Activated CD4-positive, alpha-beta T cell treated with anti-CD3 and anti-CD28 coated beads, Interleukin-2, Interleukin-4, amounts not matched to agents 100 ng/mL and 50 ng/mL, durations not matched to agents 16 hours and 8 hours (primary cell): ENCODE data around the gene ZNF782.
"Not testable (repeated sequence)": the region's sequence is repeated elsewhere in the genome, so short reads cannot be mapped to it uniquely, and the experiment has no call there.

Source experiments
- DNase-seq: peaks from one replicate; pipeline ENCODE4 v3.0.0-alpha.2; 2020; ENCODE audit warnings: low spot score

ZNF782 gene

DNA sequence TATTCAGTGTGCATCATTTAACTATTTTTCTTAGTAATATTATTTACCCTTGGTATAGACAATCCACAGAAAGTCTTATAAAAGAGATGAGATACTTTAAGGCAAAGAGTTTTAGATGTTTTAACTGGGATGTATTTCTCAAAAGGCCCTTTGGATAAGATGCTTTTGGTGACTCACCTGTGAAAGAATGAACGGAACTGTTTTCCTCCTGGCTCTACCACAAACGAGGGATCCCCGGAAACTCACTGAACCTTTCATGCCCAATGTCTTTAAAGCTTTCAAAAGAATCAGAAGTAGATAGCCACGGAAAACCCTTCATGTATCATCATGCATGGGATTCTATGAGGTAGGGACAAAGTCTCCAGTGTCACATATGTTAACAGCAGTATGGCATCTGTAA lies 1.6 kb downstream of the ZNF782 start:
- DNase-seq: no peak

DNA sequence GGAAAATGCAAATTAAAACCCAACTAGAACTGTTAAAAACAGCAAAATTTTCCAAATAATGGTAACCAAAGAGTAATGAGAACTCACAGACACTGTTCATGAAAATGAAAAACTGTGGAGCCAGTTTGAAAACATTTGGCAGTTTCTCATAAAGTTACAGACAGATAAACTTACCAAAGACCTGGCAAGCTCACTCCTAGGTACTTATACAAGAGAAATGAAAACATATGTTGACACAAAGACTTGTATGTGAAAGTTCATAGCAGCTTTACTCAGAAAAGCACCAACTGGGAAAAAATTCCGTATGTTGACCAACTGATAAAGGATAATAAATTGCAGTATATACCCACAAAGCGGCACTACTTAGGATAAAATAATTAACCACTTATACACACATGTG lies 10.3 kb downstream of the ZNF782 start:
- DNase-seq: no peak

DNA sequence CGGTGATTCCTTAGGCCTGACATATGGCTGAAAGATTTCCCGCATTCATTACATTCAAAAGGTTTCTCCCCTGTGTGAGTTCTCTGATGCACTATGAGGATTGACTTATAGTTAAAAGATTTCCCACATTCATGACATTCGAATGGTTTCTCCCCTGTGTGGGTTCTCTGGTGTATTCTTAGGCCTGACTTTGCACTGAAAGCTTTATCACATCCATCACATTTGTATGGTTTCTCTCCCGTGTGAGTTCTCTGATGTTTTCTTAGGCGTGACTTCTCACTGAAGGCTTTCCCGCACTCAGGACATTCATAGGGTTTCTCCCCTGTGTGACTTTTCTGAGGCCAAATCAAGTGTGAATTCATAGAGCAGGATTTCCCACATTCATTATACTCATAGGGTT lies 35.8 kb downstream of the ZNF782 start:
- no peak for DNase-seq

DNA sequence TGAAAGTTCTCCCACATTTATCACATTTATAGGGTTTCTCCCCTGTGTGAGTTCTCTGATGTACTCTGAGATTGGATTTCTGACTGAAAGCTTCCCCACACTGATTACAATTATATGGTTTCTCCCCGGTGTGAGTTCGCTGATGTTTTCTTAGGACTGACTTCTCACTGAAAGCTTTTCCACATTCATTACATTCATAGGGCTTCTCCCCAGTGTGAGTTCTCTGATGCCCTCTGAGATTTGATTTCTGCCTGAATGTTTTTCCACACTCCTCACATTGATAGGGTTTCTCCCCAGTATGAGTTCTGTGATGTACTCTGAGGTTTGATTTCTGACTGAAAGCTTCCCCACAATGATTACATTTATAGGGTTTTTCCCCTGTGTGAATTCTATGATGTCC lies 36.3 kb downstream of the ZNF782 start:
- DNase-seq: no peak

DNA sequence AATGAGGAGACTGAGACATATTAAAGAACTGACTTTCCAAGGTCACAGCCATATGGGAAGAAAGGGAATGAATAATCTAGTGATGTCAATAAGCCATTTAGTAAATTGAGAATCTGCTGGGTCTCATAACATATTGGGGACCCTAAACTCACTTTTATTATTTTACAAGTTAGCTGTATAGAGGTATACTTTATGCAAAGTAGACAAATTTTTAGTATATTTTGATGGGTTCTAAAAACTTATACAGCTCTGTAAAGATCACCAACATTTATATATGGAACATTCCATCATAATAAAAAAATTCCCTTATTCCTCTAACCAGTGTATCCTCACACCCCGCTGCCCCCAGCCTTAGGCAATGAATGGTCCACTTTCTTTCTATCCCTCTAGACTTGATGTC lies 40.7 kb downstream of the ZNF782 start:
- no peak for DNase-seq

DNA sequence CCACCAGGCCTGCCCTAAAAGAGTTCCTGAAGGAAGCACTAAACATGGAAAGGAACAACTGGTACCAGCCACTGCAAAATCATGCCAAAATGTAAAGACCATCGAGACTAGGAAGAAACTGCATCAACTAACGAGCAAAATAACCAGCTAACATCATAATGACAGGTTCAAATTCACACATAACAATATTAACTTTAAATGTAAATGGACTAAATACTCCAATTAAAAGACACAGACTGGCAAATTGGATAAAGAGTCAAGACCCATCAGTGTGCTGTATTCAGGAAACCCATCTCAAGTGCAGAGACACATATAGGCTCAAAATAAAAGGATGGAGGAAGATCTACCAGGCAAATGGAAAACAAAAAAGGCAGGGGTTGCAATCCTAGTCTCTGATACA lies 55.4 kb downstream of the ZNF782 start:
- not testable (repeated sequence) for DNase-seq

DNA sequence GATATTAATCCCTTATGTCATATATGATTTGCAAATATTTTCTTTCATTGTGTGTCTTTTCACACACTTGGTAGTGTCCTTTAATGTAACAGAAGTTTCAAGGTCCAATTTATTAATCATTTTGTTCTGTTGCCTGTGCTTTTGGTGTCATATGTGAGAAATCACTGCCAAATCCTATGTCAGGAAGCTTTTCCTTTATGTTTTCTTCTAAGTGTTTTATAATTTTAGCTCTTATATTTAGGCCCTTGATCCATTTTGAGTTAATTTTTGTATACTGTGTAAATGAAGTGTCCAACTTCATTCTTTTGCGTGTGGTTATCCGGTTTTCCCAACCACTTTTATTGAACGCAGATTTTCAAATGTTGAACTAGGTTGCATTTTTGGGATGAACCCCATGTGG lies 70.3 kb downstream of the ZNF782 start:
- no peak for DNase-seq

DNA sequence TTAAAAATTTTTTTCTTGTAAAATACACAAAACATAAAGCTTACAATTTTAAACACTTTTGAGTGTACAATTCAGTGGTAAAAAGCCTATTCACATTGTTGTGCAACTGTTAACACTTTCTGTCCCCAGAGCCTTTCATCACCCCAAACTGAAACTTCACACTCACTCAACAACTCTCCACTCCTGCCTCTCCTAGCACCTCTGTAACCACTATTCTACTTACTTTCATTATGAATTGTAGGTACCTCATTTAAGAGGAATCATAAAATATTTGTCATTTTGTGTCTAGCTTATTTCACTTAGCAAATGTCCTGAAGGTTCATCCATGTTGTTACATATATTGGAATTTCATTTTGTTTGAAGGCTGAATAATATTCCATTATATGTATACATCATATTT lies 72.1 kb downstream of the ZNF782 start:
- peak; percentile 54 for DNase-seq

DNA sequence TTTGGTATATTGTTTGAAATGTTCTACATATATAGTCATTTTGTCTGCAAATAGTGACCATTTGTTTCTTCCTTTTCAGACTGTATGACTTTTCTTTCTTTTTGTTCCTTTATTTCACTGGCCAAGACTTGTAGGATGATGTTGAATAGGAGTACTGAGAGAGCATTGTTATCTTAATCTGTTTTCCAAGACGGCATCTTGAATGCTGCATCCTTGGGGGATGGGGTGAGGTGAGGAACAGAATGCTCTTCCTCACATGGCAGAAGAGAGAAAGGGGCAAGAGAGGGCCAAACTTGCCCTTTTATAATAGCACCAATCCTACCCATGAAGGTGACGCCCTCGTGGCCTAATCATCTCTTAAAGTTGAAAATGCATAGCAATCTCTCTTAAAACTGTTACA lies 72.8 kb downstream of the ZNF782 start:
- no peak for DNase-seq

DNA sequence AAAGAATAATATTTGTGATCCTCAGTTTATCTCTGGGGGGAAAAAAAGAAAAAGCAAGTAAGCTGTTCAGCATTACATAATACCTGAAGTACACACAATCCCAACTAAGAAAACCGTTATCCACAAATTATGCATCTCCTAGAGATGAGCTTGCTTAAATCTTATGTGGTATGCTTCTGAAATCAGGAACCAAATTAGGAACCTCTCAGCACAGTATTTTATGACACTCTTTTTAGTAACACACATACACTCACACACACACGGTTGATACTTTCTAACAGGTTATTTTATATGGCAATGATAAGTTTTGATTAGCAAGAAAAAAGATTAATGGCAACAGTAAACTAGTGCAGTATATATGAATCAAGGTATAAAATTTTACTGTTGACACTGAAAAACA lies 75.2 kb downstream of the ZNF782 start:
- DNase-seq: no peak

DNA sequence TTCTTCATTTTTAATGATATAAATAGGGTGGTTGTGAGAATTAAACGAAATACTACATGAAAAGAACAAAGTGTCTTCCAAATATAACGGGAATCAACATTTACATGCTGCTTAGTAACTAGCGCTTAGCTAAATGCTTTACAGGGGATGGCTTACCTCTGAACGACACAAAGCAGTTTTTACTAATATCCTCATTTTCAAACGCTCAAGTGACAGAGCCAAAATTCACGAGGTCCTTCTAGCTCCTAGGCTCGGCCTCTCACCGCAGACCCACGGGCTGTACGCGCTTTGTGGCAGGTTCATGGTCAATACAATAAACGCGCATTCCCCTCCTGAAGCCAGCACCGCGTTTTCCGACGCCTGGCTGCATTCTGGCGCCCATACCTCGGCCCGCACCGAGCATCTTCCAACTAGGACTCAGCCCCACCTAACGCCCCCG lies 76.9 kb downstream of the ZNF782 start:
- no peak for DNase-seq

DNA sequence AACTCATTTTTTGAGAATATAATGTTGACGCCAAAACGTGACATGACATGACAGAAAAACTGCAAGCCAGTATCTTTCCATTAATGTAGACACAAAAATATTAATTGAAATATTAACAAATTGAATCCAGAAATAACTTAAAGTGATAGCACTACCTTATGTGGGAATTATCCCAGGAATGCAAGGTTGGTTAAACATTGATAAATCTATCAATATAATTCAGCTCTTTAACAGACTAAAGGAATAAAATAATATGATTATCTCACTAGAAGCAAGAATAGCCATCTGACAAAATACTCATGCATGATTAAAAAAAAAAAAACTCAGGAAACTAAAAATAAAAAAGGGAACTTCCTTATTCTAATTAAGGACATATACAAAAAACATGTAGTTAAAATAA lies 83.2 kb downstream of the ZNF782 start:
- no peak for DNase-seq

DNA sequence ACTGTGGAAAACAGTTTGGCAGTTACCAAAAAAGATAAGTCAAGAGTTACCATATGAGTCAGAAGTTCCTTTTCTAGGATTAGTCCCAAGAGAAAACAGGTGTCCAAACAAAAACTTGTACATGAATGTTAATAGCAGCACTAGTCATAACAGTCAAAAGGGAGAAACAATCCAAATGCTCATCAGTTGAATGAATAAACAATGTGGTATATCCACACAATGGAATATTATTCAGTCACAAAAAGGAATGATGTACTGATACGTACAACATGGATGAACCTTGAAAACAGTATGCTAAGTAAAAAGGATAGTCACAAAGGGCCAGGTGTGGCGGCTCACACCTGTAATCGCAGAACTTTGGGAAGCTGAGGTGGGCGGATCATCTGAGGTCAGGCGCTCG lies 84.3 kb downstream of the ZNF782 start:
- DNase-seq: no peak
